ENCODE data around the gene OPN1SW. TPM values are rescaled to one million over a fixed set of nuclear protein-coding genes. Genes with fewer than 3 reads are reported as not detected.

Gene OPN1SW
- total RNA-seq, 1 experiment from 2014 or later: not detected

DNA sequence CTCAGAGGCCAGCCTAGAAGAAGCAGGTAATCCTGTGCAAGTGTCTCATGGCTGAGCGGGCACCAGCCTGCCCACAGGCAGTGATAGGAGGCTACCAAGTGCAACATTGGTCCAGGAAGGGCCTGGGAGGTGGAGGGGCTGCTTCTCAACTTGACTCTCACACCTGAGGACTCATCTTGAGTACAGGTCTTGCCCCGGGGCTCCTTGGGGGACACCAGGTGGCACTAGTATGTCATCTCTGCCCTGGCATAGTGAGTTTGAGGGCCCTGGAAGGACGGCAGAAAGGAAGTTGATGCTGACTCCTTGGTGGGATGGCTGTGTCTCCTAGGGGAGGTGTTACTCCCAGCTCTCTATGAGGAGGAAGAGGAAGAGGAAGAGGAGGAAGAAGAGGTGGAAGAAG, 18.4 kb upstream of the OPN1SW start:
- DNase-seq (ENCODE audit: low read depth): no peak

DNA sequence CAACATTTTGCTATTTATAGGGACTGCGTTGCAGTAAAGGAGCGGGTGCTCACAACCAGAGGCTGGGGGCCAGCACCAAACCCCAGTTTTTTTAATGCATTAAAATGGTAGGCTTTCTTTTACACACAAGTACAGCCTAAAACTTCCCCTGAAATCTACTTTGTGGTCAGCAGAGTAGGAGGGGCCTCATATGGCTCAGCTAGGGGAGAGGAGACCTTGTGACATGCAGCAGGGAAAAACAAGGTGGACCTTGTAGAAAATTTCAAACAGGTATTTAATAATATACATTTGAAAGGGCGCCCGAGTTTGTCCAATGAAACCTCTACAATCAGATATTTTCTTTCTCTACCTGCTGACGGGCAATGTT, 17.6 kb upstream of the OPN1SW start:
- no peak for DNase-seq (ENCODE audit: low read depth)

DNA sequence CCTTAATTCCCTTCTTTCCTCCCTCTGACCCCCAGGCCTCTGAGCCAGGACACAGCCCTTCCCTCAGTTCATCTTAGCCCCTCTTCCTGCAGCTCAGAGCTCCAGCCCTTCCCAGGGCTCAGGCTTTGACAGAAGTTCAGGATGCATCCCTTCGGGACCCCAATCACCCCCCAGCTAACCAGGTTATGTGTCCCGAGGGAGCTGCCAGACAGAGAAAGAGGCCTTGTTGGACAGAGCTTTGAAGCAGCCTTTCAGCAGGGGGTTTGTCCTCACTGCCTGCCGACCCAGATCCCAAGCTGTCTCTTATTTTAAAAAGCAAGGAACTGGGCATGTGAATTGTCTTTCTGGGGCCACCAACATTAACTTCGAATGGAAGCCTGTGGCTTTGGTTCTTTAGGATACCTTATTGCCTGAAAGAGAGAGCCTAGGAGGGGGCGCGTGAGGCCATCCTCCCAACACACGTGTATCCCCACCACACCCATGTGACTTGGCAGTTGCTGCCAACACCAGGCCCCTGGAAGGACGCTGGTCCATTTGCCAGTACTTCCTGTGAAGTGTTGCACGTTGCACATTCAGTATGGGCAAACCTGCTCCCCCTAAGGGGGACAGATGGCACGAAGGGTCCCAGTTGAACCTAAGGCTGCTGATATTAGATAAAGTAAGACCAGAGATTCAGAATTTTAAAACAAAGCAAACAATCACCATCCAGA, 17.0 kb upstream of the OPN1SW start:
- DNase-seq (ENCODE audit: low read depth): no peak

DNA sequence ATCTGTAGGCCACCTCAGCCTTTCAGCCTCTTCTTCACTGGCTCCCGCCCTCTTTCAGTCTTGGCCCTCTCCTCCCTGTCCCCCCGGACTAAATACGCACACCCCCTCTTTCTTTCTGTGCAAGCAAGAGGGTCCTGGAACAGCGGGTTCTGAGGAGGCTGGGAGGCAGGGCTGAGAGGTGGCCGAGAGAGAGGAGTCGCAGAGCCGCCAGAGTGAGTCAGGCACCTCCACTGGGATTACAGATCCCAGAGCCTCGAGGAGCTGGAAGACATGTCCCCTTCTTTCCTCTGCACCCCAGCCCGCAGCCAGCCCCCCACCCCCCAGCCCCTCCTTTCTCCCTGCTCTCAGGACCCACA, 16.4 kb upstream of the OPN1SW start:
- no peak for DNase-seq (ENCODE audit: low read depth)

DNA sequence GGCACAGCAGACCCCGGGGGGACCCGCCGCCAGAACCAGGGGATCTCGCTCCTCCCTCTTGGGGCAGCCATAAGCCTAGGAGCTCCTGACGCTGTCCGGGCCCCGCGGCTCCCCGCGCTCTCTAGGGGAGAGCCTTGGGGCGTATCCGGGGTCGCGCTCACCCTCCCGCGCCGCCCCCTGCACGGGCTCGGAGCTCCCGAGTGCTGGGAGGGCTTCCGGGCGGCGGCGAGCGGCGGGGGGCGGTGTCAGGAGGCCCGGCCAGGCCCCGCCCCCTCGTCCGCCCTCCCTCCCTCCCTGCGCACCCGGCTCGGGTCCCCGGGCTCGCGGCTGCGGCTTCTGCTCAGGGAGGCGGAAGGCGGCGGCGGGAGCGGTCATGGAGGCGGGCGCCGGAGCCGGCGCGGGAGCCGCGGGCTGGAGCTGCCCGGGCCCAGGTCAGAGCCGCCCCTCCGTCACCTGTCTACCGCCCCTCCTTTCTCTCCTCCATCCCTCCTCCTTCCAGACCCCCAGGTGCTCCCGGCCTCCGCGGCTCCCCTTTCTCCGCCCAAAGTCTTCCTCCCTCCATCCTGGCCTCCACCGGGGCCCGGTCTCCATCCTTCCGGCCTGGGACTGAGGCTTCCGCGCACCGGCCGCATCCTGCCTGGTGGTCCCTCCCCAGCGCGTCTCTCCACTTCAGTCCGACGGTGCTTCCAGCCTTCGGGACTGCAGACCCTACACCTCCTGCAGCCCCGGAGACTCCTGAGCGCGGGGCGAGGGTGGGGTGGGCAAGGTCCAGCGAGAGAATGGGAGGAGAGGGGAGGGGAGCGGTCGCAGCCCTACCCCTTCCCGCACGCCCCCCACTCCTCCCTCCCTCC, 15.8 kb upstream of the OPN1SW start, which contains the start of gene CCDC136:
Gene CCDC136 (plus strand): TSS at position 848 of the 851 bp plus-strand sequence. CDS start 444 bp downstream, outside the sequence.
- DNase-seq (ENCODE audit: low read depth): peak; percentile 40

DNA sequence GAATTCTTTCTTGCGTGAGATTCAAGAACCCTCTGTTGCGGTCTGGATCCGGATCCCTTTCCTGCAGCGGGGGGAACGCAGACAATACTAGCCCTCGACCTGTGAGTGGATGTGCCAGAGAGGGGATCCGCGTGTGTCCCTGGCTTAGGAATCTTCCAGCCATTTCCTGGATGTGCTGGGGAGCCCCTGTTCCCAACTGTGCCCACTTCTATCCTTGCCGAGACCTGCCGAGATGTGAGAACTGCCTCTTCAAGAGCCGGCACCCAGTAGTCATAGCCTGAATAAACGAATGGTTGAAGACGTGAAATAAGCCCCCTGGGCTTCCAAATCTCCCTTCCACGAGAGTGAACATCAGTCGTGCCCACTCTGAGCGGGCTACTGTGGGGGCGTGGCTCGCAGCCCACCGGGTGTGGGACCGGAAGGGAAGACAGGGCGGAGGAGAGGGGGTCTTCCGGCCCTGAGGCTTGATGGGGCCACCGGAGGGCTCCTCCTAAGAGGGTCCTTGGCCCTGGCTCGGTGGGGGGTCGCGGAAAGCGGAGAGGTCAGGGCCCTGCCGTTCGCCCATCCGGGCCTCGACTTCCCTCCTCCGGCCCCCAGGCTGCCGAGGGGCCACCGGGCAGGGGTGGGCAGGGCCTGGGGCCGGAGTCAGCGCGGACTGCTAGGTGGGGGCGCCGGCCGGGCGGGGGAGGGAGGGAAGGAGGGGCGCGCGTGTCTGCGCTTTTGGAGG, 14.9 kb upstream of the OPN1SW start:
- DNase-seq (ENCODE audit: low read depth): no peak

DNA sequence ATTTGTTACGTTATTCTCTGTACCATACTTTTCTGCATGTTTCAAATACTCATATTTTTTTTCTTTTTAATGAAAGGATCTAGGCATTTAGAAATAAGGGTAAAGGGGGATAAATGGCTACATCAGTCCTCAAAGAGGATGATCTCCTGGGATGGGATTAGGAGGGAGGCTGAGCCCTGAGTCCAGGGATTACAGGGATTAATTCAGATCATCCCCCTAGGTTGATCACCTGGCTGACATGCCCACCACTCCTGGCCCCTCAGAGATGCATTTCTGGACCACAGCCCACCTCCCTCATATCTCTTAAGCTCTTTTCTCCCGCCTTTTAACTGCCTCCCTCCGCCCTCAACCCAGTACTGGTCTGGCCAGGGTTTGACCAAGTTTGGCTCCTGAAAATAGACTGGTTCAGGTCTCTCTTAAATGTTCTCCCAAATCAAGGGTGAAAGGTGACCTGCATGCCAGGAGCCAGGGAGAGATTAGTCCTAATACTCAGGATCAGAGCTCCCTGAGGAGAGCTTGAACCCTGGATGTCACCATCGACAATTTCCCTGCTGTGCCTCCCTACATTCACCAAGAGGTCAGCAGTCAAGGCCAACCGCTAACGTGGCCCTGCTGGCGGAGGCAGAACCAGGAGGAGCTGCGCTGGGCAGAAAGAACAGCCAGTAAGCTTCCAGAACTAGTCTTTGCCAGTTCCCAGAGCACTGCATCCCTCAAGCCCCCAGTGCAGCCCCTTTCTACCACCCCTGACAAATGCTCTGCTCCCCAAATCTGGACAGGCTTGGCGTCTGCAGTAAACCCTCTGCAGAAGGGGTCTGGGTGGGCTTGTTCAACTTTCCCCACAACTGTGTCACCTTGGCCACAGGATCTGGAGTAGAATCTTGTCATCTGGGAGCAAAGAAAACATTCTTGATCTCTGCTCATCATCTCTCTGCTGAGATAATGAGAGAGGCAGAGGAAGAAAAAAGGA, 13.1 kb upstream of the OPN1SW start:
- DNase-seq (ENCODE audit: low read depth): no peak

DNA sequence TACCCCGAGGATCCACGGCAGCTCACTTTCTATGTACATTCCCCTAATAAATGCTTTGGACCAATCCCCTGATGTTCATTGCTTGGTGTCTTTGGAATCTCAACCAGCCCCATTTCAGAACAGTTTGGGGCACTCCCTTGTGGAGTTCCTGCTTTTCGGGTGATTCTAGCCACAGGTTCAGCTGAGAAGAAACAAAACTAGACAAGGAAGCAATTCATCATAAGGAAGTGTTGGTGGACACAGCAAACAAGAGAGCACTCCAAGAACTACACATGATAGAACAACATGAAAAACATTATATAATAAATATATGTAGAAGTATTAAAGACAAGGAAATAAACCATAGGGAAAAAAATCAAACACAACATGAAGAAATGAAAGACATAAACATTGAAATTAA, 10.1 kb upstream of the OPN1SW start:
- DNase-seq (ENCODE audit: low read depth): no peak

DNA sequence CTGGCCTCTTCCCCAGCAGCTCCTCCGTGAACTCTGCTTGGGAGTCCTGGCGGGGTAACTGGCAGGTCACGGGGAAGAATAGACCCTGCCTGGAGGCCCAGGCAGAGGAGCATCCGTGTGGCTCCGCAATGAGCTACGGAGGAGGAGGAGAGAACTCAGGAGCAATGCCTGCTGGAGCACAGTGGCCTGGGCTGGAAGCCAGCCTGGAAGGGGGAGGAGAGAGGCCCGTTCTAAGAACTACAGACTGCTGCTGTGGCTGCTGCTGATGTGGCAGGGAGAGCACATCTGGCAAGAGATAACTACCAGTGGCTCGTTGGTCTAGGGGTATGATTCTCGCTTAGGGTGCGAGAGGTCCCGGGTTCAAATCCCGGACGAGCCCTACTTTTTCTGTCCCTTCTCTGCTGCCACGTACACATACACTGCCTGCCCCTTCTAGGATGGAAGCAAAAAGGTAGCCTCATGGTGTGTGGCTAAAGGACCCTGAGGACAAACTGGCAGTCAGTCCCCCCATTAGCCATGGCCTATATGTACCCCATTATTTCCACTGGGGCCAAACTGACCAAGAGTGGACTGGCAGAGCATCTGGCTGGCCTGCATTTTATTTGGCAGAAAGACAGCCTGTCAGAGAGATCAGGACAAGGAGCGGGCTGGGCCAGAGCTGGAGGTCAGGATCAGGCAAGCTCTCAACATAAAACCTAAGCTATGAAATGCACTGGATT, 7.7 kb upstream of the OPN1SW start:
- DNase-seq (ENCODE audit: low read depth): peak; percentile 83

DNA sequence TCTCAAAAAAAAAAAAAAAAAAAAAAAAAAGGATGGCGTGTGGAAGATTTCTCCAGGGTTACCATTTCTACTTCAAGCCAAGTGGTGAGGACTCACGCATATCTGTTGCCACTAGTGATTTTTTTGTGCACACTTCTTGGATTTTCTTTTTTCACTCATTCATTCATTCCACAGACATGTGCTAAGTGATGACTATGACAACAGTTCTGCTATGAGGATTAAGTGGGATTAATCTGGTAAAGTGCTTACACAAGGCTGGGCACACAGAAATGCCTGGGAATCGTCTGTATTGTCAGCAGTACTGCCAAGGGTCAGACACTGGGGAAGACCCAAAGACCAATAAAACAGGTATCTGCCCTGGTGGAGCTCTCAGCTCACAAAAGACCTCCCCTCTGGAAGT, 6.3 kb upstream of the OPN1SW start:
- no peak for DNase-seq (ENCODE audit: low read depth)

DNA sequence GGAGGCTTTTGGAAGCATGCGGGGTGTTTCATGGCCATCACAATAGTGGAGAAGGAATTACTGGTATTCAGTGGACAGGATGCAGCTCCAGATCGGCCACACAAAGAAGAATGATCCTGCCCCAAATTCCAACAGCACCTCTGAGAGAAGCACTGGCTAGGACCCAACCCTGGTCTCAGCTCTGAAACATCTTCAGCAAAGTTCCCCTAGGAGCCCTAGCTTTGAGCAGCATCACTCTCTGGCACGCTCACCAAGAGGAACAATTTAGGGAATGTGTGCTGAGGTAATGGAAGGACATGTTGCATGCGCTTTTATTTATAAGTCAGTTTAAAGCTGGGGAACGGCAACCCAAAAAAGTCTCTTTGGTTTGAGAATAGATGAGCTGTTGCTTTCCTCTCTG, 5.5 kb upstream of the OPN1SW start:
- no peak for DNase-seq (ENCODE audit: low read depth)

DNA sequence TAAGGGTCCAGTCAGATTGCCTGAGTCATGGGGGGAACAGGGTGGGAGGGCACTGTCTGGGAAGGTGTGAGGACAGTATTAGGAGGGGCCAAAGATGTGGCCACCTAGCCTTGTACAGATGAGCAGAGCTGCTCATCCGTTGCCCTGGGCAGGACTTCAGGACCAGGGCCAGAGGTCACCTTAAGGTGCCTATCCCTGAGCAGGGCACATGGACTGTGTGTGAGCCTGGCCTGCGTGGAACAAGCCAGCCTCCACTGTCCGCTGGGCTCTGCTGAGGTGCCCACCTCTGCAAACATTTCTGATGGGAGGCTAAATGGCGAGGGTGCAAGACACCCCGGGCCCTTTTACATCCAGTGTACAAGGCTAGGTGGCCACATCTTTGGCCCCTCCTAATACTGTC, 3.4 kb upstream of the OPN1SW start:
- no peak for DNase-seq (ENCODE audit: low read depth)

DNA sequence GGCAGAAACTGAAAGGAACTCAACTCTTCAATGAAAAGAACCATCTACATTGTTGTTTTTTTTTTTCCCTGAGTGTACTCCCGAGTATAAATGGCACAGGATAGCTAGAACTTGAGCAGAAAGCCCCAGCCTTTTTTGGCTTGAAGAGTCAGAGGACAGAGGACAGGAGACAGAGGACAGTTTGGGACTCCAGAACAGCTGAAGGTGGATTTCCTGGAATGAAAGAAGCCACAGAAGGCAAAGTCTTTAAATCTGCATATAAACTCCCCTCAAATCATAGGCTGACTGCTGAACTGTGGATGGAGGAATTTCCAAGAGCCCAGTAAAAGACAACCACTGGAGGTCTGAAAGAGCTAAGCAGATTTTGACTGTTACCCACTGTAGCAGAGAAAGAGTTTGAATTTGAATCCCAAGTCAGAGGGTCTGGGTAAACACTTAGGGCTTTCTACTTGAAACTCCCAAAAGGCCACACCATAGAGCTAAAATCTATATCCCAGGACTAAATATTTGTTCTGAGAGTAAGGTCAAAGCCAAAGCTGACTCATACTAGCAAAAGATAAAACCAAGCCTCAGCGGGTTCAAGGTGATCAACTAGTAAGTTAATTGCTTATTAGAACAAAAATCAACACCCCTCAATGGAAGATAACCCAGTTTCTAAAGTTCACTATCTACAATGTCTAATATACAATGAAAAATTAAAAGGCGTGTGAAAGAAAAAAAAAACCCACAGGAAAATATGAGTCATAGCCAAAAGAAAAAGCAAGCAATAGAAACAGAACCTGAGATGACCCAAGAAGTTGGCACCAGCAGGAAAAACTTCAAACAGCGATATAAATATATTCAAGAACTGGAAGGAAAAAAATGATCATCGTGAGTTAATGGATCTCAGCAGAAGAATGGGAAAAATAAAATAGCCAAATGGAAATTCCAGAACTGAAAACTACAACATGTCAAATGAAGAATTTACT, 1.8 kb upstream of the OPN1SW start:
- peak; percentile 63 for DNase-seq (ENCODE audit: low read depth)

DNA sequence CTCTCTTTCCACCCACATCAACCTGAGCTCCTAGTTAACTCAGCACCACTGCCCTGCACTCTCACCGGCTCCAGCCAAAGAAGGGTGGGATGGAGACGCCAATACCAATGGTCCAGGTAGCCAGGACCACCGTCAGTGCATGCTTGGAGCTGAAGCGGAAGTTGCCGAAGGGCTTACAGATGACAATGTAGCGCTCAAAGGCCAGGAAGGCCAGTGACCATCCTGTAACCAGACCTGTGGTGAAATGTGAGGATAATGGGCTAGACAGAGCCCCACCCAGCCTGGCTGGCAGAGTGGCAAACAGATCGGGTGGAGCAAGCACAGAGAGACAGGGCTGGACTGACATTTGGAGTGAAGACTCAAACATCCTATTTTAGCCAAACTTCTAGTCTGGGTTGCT, 673 bp downstream of the OPN1SW start:
- no peak for DNase-seq (ENCODE audit: low read depth)

DNA sequence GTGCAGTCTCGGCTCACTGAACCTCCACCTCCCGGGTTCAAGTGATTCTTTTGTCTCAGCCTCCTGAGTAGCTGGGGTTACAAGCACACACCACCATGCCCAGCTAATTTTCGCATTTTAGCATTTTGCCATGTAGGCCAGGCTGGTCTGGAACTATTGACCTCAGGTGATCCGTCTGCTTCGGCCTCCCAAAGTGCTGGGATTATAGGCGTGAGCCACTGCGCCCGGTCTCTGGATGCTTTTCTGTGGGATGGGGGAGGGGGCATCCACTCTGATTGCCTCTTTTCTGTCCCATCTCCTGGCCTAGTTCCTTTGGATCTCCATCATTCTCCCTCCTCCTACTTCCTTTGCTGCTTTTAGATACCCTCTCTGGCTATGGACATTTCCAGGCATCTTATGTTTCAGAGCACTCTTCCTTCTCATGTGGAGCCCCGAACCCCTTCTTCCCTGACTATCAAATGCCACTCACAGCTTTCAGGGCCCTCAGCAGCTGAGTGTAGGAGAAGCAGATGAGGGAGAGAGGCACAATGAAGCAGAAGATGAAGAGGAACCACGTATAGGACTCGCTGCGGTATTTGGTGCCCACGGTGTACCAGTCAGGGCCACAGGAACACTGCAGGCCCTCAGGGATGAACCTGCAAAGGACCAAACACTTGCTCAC, 1.4 kb downstream of the OPN1SW start:
- DNase-seq (ENCODE audit: low read depth): no peak

DNA sequence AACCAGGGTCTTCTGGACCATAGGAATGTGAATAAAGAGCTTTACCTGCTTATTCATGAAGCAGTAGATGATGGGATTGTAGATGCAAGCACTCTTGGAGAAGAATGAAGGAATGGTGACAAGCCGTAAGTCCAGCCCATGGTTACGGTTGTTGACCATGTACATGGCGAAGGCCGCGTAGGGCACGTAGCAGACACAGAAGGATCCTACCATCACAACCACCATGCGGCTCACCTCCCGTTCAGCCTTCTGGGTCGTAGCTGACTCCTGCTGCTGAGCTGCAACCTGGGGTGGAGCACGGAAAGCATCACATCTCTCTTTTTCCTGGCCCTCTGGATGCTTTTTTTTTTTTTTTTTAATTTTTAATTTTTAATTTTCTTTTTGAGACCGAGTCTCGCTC, 2.0 kb downstream of the OPN1SW start:
- DNase-seq (ENCODE audit: low read depth): no peak

DNA sequence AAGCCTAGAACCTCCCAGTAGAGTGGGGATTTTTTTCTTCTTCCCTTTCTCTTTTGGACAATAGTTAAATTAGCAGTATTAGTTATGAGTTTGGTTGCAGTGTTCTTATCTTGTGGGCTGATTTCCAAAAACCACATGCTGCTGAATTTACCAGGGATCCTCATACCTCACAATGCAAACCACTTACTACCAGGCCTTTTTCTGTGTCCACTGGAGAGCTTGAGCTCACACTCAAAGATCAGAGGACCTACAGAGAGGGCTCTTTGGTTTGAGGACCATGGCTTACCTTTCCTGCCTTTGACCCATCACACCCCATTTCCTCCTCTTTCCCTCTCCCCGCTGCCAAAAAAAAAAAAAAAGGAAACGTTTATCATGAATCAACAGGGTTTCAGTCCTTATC, 5.4 kb downstream of the OPN1SW start:
- DNase-seq (ENCODE audit: low read depth): no peak

DNA sequence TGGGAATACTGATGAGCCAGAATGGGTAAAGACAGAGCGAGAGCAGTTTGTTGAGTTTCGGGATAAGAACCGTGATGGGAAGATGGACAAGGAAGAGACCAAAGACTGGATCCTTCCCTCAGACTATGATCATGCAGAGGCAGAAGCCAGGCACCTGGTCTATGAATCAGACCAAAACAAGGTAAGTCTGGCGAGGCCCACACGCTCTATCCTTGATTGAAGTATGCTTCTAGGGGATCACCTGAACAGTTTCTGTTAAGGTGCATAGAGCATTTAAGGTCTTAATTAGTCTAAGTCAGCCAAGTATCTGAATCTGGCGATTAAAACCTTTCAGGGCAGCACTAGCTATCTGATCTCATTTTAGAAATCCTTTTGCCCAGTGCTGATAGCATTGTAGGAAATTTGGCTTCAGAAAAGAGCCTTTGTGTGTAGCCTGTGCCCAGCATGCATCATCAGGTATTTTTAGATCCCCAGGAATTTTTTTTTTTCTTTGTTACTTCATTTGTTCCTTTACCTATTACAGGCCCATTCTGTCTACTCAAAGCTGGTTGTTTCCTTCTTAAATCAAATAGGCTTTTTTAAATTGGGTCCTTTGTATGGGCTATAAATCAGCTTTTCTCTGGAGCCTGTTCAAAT, 8.0 kb downstream of the OPN1SW start:
- DNase-seq (ENCODE audit: low read depth): no peak
